GM12891 (cell line): ENCODE results near the gene GOLGA6A.

ENCODE experiments used
- DNase-seq: peaks from one replicate; pipeline ENCODE4 v3.0.0; 2011; ENCODE audit warnings: low spot score; ENCODE audit not compliant: insufficient read length
- FAIRE-seq: peaks from 2 replicates; lab custom pipeline; 2011; peaks lifted over from hg19 to GRCh38; lab: Jason Lieb, UNC
- PAX5 ChIP-seq: IDR thresholded peaks from 2 replicates; pipeline ENCODE4 v1.6.1; 2011; ENCODE audit warnings: low read length, moderate library complexity, mild to moderate bottlenecking; ENCODE audit not compliant: insufficient read depth, severe bottlenecking
- POLR2A ChIP-seq: IDR thresholded peaks from 2 replicates; pipeline ENCODE4 v1.6.1; 2011; ENCODE audit warnings: low read depth, low read length, control low read depth
- POLR2AphosphoS5 ChIP-seq: IDR thresholded peaks from 2 replicates; pipeline ENCODE4 v1.6.1; 2011; ENCODE audit warnings: low read depth, low read length, control low read depth
- POU2F2 ChIP-seq: IDR thresholded peaks from 2 replicates; pipeline ENCODE4 v1.6.1; 2011; ENCODE audit warnings: low read depth, mild to moderate bottlenecking, control low read depth, low read length, moderate library complexity
- SPI1 ChIP-seq: IDR thresholded peaks from 2 replicates; pipeline ENCODE4 v1.6.1; 2011; ENCODE audit warnings: low read depth, low read length, control low read depth
- TAF1 ChIP-seq: IDR thresholded peaks from 2 replicates; pipeline ENCODE4 v1.6.1; 2011; ENCODE audit warnings: low read depth, low read length, control low read depth

Gene GOLGA6A

DNA sequence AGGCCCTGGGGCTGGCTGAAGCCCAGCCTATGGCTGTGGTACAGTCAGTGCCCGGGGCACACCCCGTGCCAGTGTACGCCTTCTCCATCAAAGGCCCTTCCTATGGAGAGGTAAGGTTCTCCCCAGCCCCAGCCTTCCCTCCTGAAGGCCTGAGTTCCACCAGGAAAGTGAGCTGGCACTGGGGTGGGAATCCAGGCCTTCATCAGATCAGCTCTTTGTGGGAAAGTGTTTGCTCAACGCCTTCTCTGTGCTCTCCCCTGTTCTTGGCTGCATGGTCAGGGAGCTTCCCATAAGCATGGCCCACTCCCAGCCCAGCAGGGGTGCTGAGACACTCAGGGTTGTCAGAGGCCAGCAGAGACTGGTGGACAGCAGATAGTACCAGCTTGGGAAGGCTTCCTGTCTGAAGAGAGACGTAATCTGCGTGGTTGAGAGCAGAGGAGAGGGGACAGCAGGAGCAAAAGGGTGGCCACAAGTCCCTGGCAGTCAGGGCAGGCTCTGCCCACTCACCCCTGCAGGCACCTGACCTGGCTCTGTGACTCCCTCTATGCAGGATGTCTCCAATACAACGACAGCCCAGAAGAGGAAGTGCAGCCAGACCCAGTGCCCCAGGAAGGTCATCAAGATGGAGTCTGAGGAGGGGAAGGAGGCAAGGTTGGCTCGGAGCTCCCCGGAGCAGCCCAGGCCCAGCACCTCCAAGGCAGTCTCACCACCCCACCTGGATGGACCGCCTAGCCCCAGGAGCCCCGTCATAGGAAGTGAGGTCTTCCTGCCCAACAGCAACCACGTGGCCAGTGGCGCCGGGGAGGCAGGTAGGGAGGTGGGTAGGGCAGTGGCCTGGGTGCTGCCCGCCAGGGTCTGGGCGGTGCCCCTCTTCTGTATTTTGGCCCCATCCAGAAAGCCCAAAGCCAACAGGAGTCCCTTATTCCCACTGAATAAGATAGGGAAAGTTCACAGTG, 49.5 kb downstream of the GOLGA6A start:
- DNase-seq (no peak), FAIRE-seq (no peak)
- peak; percentile 36; the same call in 1 of the 2 replicates for TF ChIP-seq SPI1
- TF ChIP-seq POU2F2 = no peak

DNA sequence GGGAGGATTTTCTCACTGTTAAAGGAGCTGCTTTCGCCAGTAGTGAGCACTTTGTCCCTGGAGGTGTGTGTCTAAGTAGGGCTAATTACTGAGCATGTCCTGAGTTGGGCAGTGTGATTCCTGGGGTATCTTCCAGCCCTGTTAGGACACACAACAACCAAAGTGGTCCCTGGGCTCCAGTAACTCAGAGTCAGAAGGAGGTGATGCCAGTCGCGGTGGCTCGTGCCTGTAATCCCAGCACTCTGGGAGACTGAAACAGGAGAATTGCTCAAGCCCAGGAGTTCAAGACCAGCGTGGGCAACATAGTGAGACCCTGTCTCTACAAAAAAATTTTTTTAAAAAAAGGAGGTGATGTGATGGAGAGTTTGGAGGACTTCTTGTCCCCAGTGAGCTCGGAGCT, 50.3 kb downstream of the GOLGA6A start:
- FAIRE-seq (no peak), DNase-seq (no peak)
- TF ChIP-seq PAX5 (no peak), SPI1 (no peak), TAF1 (no peak), POLR2A (no peak), POLR2AphosphoS5 (no peak), POU2F2 (no peak)

DNA sequence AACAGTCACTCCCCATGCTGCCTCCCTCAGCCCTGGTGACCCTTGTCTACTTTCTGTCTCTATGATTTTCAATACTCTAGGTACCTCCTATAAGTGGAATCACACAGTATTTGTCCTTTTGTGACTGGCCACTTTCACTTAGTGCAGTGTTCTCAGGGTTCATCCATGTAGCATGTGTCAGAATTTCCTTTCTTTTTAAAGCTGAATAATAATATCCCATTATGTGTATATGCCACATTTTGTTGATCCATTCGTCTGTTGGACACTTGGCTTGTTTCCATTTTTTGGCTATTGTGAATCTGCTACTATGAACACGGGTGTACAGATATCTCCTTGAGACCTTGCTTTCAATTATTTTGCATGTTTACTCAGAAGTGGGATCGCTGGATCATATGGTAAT, 53.7 kb downstream of the GOLGA6A start:
- no peak for TF ChIP-seq SPI1
- no peak for TF ChIP-seq POLR2AphosphoS5
- no peak for TF ChIP-seq POU2F2
- no peak for TF ChIP-seq TAF1
- TF ChIP-seq PAX5 = no peak
- no peak for TF ChIP-seq POLR2A
- DNase-seq (no peak), FAIRE-seq (no peak)

DNA sequence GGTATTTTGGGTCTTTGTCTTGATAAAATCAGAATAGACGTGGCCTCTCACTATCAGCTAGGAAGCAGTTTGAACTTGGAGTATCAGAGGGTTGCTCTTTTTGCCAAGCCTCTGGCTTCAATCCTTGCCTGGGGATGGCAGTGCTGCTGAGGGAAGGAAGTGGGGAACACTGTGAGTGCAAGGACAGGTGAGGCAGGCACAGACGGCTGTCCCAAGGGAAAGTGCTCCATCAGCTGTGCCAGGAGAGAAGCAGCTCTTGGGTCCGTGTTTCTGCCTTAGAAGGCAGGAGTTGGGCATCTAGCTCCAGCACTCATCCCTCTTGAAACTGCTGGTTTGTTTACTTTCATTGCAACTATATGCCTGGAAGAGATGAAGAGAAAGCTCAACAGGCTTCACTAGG, 54.7 kb downstream of the GOLGA6A start:
- TF ChIP-seq PAX5 (no peak), POLR2AphosphoS5 (no peak), POU2F2 (no peak), POLR2A (no peak), TAF1 (no peak), SPI1 (no peak)
- FAIRE-seq (no peak), DNase-seq (no peak)

DNA sequence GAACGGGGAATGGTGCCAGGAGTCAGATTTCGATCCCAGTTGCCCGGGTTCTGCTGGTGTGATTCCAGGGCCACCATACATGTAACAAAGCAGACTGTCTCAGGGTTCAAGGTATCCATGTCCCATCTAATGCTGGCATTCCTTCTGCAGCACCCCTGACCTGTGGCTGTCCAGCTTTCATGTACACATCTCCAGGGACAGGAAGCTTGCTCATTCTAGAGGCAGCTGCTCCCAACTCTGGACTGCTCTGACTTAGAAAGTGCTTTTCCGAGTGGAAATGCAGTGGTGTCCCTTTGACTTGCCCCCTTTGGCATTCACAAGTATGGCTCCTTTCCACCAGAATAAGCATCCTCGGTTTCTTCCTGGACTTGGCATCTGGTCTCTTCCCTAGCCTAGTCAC, 56.9 kb downstream of the GOLGA6A start:
- FAIRE-seq (no peak), DNase-seq (no peak)
- TF ChIP-seq POLR2A (no peak), SPI1 (no peak), POU2F2 (no peak), POLR2AphosphoS5 (no peak), PAX5 (no peak), TAF1 (no peak)

DNA sequence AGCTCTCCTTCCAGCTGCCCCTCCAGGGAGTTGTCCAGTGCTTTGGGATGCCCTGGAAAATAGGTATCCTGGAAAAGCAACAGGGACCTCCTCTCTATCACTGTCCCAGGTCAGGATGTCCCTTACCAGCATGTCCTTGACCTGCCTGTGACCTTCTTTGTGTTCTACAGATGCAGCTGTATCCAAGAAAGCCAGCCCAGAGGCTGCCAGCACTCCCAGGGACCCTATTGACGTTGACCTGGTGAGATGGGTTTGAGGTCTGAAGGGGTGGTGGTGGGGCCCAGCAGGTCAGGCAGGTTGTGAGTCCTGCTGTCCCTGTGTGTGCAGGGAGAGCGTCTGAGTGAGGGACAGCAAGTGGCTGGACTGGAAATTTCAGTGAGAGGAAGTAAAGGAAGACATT, 57.7 kb downstream of the GOLGA6A start:
- no peak for TF ChIP-seq POLR2AphosphoS5
- TF ChIP-seq SPI1 = no peak
- TF ChIP-seq POU2F2 = no peak
- no peak for TF ChIP-seq POLR2A
- TF ChIP-seq PAX5 = no peak
- TF ChIP-seq TAF1 = no peak
- no peak for DNase-seq

DNA sequence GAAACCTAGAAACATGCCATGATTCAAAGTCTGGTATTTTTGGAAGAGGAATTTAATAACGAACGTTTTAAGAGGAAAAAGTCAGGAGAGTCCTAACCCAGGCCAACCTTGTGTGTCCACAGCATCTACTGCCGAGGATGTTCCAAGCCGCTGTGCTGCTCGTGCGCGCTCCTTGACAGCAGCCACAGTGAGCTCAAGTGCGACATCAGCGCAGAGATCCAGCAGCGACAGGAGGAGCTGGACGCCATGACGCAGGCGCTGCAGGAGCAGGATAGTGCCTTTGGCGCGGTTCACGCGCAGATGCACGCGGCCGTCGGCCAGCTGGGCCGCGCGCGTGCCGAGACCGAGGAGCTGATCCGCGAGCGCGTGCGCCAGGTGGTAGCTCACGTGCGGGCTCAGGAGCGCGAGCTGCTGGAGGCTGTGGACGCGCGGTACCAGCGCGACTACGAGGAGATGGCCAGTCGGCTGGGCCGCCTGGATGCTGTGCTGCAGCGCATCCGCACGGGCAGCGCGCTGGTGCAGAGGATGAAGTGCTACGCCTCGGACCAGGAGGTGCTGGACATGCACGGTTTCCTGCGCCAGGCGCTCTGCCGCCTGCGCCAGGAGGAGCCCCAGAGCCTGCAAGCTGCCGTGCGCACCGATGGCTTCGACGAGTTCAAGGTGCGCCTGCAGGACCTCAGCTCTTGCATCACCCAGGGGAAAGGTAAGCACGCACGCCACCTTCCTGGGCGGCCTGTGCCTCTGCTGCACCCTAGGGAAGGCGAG, 59.5 kb downstream of the GOLGA6A start:
- FAIRE-seq (no peak), DNase-seq (no peak)
- no peak for TF ChIP-seq POLR2AphosphoS5
- TF ChIP-seq SPI1 = no peak
- no peak for TF ChIP-seq POU2F2
- TF ChIP-seq POLR2A = no peak
- TF ChIP-seq TAF1 = no peak
- no peak for TF ChIP-seq PAX5

More for the DNA sequence above, 57.7 kb downstream of the GOLGA6A start:
- FAIRE-seq = no peak
